Tibial artery (tissue), 4 donors: Measurements from ENCODE around the gene NTN1.
"Not testable (repeated sequence)": the region's sequence is repeated elsewhere in the genome, so short reads cannot be mapped to it uniquely, and the experiment has no call there.

Experiments
- DNase-seq, 2 donors: peaks; one replicate each; pipeline ENCODE4 v3.0.0-alpha.2; 2019
- H3K27ac ChIP-seq, 2 donors: fragments of 200-600 bp; sonication (generic) in 1 of 2; 1 replicate in 1 of 2; 2 replicates in 1 of 2; pipeline ENCODE4 v1.5.1; 2018 to 2019; ENCODE audit warnings: mild to moderate bottlenecking in 1 of 2
- H3K27me3 ChIP-seq, 2 donors: fragments of 200-600 bp; sonication (generic) in 1 of 2; one replicate each; pipeline versions ENCODE4 v1.5.1 to v1.6.0; 2016 to 2019
- H3K36me3 ChIP-seq, 3 donors: fragments of 200-600 bp; sonication (generic) in 2 of 3; one replicate each; pipeline ENCODE4 v1.5.1; 2016 to 2019; ENCODE audit warnings: mild to moderate bottlenecking in 2 of 3
- H3K4me1 ChIP-seq, 4 donors: fragments of 200-600 bp; sonication (generic) in 2 of 4; 1 replicate in 3 of 4; 2 replicates in 1 of 4; pipeline ENCODE4 v1.5.1; 2016 to 2019
- H3K4me3 ChIP-seq, 2 donors: fragments of 200-600 bp; sonication (generic) in 1 of 2; 1 replicate in 1 of 2; 2 replicates in 1 of 2; pipeline ENCODE4 v1.5.1; 2018 to 2019; ENCODE audit warnings: mild to moderate bottlenecking in 2 of 2
- H3K9me3 ChIP-seq, 3 donors: fragments of 200-600 bp; sonication (generic) in 1 of 3; one replicate each; pipeline ENCODE4 v1.5.1; 2016 to 2019
- intact Hi-C: fragments of 100-400 bp; cut with DNase I; formaldehyde crosslinking; loops from one replicate; pipeline ENCODE4 v1.15.0; 2023; ENCODE audit warnings: low total_unique reads
- TF ChIP-seq, protein P1 (sequence below), 2 experiments: fragments of 200-600 bp in 1 of 2; fragments of 450-650 bp in 1 of 2; IDR thresholded peaks; one replicate each; pipeline ENCODE4 v1.5.1; 2017 to 2019; ENCODE audit warnings: antibody characterized with exemption in 2 of 2, mild to moderate bottlenecking in 1 of 2, moderate library complexity in 1 of 2

Gene NTN1

DNA sequence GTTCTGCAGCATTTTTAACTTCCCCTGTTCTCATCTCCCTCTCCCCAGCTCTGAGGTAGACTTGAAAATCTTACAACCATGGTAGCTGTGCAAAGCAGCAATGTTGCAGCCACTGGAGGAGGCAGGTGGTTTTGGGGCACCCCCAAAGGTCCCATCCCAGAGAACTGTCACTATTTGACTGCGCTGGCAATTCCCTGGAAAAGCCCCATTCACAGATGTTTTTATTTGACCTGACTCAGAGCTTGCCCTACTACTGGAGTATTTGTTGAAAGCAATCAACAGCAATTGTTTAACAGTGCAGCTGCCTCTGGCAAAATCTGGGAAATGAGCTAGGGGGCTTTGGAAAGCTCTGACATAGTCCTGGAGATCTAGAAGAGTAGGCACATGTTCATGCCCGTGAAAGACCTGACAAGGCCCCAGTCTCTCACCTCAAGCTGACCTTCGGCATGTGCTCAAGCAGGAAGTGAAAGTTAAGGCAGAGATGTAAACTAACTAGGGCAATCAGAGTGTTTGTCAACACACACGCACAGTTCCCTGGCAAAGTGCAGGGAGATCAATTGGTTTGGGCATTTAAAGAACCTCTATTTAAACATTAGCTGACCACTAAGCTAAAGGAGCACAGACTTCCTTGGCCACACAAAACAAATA, 36.1 kb upstream of the NTN1 start:
- TF ChIP-seq, protein P1, sequence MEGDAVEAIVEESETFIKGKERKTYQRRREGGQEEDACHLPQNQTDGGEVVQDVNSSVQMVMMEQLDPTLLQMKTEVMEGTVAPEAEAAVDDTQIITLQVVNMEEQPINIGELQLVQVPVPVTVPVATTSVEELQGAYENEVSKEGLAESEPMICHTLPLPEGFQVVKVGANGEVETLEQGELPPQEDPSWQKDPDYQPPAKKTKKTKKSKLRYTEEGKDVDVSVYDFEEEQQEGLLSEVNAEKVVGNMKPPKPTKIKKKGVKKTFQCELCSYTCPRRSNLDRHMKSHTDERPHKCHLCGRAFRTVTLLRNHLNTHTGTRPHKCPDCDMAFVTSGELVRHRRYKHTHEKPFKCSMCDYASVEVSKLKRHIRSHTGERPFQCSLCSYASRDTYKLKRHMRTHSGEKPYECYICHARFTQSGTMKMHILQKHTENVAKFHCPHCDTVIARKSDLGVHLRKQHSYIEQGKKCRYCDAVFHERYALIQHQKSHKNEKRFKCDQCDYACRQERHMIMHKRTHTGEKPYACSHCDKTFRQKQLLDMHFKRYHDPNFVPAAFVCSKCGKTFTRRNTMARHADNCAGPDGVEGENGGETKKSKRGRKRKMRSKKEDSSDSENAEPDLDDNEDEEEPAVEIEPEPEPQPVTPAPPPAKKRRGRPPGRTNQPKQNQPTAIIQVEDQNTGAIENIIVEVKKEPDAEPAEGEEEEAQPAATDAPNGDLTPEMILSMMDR (IDR thresholded peaks at IDR 0.05): no peak
- H3K4me1 ChIP-seq: no peaks in the 10 kb centered on the region
- no peak overlapping the region for H3K4me3 ChIP-seq
- no peaks in the 10 kb centered on the region for H3K36me3 ChIP-seq
- H3K27ac ChIP-seq: no peak overlapping the region
- no peaks in the 10 kb centered on the region for H3K27me3 ChIP-seq
- intact Hi-C loops: no loop called here
- no peak for DNase-seq
- no peaks in the 10 kb centered on the region for H3K9me3 ChIP-seq

DNA sequence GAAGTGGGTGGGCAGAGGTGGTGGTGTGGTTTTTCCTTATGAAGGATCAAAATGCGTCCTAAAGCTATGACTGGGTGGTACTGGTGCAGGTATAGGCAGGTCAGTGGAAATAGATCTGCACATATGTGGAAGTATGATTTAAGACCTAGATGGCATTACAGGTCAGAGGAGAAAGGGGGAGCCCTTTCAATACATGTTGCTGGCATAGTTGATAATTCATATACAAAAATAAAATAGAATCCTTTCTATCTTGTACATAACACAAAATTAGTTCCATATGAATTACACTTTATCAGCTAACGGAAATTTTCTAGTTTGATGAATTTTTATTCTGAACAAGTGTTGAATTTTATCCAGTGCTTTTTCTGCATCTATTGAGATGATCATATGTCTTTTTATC, 35.0 kb upstream of the NTN1 start:
- Histone ChIP-seq H3K27me3 (no peaks in the 10 kb centered on the region), H3K9me3 (no peaks in the 10 kb centered on the region), H3K4me1 (no peaks in the 10 kb centered on the region), H3K36me3 (no peaks in the 10 kb centered on the region), H3K27ac (no peak overlapping the region), H3K4me3 (no peak overlapping the region)
- intact Hi-C loops: no loop called here
- TF ChIP-seq, protein P1 (IDR thresholded peaks at IDR 0.05): no peak
- DNase-seq: no peak

DNA sequence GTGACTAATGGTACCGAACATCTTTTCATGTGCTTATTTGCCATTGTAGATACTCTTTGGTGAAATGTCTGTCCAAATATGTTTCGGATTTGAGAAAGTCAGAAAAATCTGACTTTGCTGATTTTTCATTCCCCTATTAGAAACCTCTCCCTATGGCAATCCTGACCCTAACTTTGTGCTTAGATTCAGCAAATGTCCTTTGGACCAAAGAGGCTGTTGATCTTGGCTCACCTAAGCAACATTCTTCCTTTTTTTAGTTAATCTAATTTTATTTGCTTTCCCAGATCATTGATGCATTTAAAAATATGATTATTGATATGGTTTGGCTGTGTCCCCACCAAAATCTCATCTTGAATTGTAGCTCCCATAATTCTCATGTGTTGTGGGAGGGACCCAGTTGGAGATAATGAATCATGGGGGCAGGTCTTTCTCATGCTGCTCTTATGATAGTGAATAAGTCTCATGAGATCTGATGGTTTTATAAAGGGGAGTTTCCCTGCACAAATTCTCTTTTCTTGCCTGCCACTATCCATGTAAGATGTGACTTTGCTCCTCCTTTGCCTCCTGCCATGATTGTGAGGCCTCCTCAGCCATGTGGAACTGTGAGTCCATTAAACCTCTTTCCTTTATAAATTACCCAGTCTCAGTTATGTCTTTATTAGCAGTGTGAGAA, 32.9 kb upstream of the NTN1 start:
- H3K4me3 ChIP-seq, H3K9me3 ChIP-seq, H3K27ac ChIP-seq, H3K27me3 ChIP-seq, H3K4me1 ChIP-seq, H3K36me3 ChIP-seq, DNase-seq, intact Hi-C loops: not testable (repeated sequence)

DNA sequence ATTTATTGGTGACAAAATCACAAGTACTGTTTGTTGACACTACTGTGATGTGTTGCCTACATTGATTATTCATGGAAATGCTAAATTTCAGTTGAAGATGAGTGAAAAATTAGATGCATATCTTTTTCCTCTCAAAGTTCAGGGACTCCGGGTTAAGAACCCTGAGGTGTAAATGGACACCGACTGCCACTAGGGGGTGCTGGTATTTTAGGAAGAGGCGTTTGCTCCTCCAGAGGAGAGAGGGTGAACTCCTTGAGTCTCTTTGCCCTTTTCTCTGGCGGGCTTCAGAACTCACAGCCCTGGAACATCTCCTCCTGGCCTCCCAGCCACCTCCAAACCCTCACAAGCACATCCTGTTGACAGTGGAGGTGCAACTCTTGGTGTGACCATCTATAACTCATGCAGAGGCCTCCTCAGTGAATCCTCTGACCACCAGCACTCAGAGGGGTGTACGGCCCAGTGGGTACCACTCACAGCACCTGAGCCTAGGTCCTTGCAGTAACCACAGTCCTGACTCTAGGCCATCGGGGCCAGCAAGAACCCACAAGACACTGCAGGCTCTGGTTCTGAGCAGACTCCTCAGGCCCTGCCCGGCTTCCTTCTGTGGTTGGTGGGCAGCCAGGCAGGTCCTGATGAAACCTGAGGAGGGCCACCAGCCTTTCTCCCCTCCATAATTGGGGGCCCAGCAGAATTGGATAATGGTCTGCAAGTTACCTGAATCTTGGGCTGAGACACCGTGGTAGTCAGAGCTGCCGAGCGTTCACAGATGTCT, 29.6 kb upstream of the NTN1 start:
- peak; percentile 64 to 83 for DNase-seq
- H3K4me1 ChIP-seq: no peaks in the 10 kb centered on the region
- peaks cover 0 to 2% of the 10 kb centered on the region in 2 donors for H3K27me3 ChIP-seq
- no peaks in the 10 kb centered on the region for H3K9me3 ChIP-seq
- no peaks in the 10 kb centered on the region for H3K36me3 ChIP-seq
- TF ChIP-seq, protein P1 (IDR thresholded peaks at IDR 0.05): peak; percentile 84 to 88
- no peak overlapping the region for H3K4me3 ChIP-seq
- intact Hi-C loops: loop anchor here (2.0 to 5.0 kb wide), 2 partner anchors 301 to 536 kb away; no protein-coding TSS in a partner anchor
- no peak overlapping the region for H3K27ac ChIP-seq

DNA sequence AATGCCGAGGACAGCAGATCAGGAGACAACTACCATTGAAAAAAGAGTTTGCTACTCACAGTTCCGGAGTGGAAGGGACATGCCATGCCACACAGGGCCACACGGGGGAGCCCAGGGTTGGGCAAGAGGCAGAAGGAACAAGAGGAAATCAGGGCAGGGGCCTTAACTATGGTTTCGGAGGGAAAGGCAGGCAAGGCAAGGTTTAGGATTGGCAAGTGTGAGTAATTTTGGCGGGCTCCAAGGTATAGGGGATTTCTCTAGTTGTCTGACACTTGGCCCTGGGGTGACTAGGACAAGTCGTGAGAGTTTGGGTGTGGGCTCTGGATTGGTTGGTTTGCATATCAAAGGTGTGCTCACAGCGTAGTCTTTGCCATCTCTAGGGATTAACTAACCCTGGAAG, 27.0 kb upstream of the NTN1 start:
- peak; percentile 39 to 74 for DNase-seq
- Histone ChIP-seq H3K27me3 (peaks cover 0 to 2% of the 10 kb centered on the region in 2 donors), H3K9me3 (no peaks in the 10 kb centered on the region), H3K27ac (no peak overlapping the region), H3K36me3 (no peaks in the 10 kb centered on the region), H3K4me1 (no peaks in the 10 kb centered on the region), H3K4me3 (no peak overlapping the region)
- TF ChIP-seq, protein P1 (IDR thresholded peaks at IDR 0.05): peak; percentile 53 to 58
- intact Hi-C loops: loop anchor here (5.0 kb wide), 1 partner anchor 533 kb away; no protein-coding TSS in a partner anchor

DNA sequence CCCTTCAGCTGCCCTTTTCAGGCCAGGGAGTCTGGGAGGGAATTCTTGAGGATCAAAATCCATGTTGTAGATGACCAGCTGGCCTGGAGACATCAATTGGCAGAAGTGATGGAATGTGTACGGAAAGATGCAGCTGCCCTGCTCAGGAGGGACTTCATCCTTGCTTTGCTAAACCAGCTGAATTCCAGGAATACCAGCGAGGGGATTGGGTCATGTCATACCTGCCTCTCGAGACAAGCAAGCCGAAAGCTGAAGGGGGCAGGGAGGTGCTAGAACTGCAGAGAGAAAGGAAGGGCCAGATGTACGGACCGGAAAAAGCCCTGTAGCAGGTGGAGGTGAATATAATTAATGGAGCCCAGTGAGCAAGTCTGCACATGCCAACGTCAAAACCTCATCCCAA, 25.6 kb upstream of the NTN1 start:
- Histone ChIP-seq H3K27ac (no peak overlapping the region), H3K4me1 (no peaks in the 10 kb centered on the region), H3K36me3 (no peaks in the 10 kb centered on the region), H3K9me3 (no peaks in the 10 kb centered on the region), H3K4me3 (no peak overlapping the region), H3K27me3 (peaks cover 0 to 2% of the 10 kb centered on the region in 2 donors)
- intact Hi-C loops: no loop called here
- no peak for DNase-seq
- TF ChIP-seq, protein P1 (IDR thresholded peaks at IDR 0.05): no peak
